ENCODE results near the gene KIF7. TPM values are rescaled to one million over a fixed set of nuclear protein-coding genes. Genes with fewer than 3 reads are reported as not detected.

KIF7 gene
- total and polyA plus RNA-seq, 2 donors (not counting 3 experiments of a cell fraction or from before 2014, with no cell fraction given): 4.2 to 11.3 TPM

DNA sequence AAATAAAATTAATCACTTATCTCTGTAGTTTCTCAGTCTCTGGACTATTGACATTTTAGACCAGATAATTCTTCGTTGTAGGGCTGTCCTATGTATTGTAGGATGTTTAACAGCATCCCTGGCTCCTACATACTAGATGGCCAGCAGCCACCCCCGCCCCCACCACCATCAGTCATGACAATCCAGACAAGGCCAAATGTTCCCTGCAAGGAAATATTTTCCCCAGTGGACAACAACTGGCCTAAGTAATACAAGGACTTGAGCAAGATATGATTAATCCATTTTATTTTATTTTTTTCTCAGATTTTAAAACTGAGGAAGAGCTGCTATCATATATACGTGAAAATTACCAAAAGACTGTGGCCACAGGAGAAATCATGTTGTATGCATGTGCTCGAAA lies 56.2 kb downstream of the KIF7 start:
- Histone ChIP-seq H3K36me3 (ENCODE audit: control insufficient read depth in 2 of 2, extremely low read depth in 1 of 2, insufficient read depth in 2 of 2, low read length in 2 of 2) (peaks cover 0 to 21% of the 10 kb centered on the region in 2 experiments), H3K4me1 (ENCODE audit: control insufficient read depth, extremely low read depth, insufficient read depth, low read length) (no peaks in the 10 kb centered on the region), H3K79me2 (ENCODE audit: control insufficient read depth, insufficient read depth, low read length) (no peaks in the 10 kb centered on the region), H3K9me3 (replicated peaks; ENCODE audit: control insufficient read depth, insufficient read depth, low read length) (no peaks in the 10 kb centered on the region), H3K9ac (replicated peaks; ENCODE audit: extremely low read depth, insufficient read depth, low read length) (no peak overlapping the region), H3K9me1 (replicated peaks; ENCODE audit: control insufficient read depth, extremely low read depth, insufficient read depth, low read length) (no peaks in the 10 kb centered on the region), H3K4me2 (ENCODE audit: insufficient read depth, low read length) (no peak overlapping the region), H4K20me1 (replicated peaks; ENCODE audit: control insufficient read depth, extremely low read depth, insufficient read depth, low read length) (no peaks in the 10 kb centered on the region), H3K27ac (ENCODE audit: insufficient read depth, low read depth, low read length) (no peak overlapping the region), H2AFZ (ENCODE audit: low read depth, low read length) (no peak overlapping the region), H3K27me3 (ENCODE audit: control insufficient read depth in 2 of 2, insufficient read depth in 2 of 2, low read length in 2 of 2) (no peaks in the 10 kb centered on the region), H3K4me3 (replicated peaks in 1 of 3; ENCODE audit: insufficient read depth in 1 of 3, low read depth in 1 of 3, low read length in 3 of 3) (no peak overlapping the region)
- no peak for DNase-seq (ENCODE audit: low read depth, low spot score)
- no TSS peak for BruUV-seq (replicated peaks)
- intact Hi-C loops (cut with micrococcal nuclease) (no loop called here), dilution Hi-C loops (cut with MboI; ENCODE audit: extremely low pct_ligation_motif_present, low sequenced_read_pairs) (no loop called here)
- POLR2A ChIA-PET: no interaction called here
- no peak for FAIRE-seq
- no peak for TF ChIP-seq POLR2A (IDR thresholded peaks at IDR 0.05; ENCODE audit: low read depth, low read length)
- no peak for TF ChIP-seq CTCF (IDR thresholded peaks at IDR 0.05; ENCODE audit: extremely low read depth in 1 of 2, insufficient read depth in 1 of 2, low read depth in 1 of 2, low read length in 2 of 2)
- TF ChIP-seq MYC (IDR thresholded peaks at IDR 0.05; ENCODE audit: low read depth, low read length): no peak
- TF ChIP-seq EZH2 (IDR thresholded peaks at IDR 0.05; ENCODE audit: borderline replicate concordance, low read depth, low read length, severe bottlenecking): no peak
- TF ChIP-seq POLR2AphosphoS5 (IDR thresholded peaks at IDR 0.05; ENCODE audit: insufficient read depth, low read depth, low read length): no peak
- TF ChIP-seq JUN (IDR thresholded peaks at IDR 0.05; ENCODE audit: borderline replicate concordance, insufficient read depth, insufficient read length, low read depth): no peak
- TF ChIP-seq FOS (IDR thresholded peaks at IDR 0.05; ENCODE audit: borderline replicate concordance, insufficient read depth, low read length): no peak
- no peak for TF ChIP-seq MAX (IDR thresholded peaks at IDR 0.05; ENCODE audit: insufficient read depth, insufficient read length)
- CTCF ChIA-PET: interaction anchor here (1.6 kb wide), 1 partner anchor 19 kb away, joined by 3 read pairs; no protein-coding TSS in a partner anchor

Measured in endothelial cell of umbilical vein (primary cell).